Measurements from ENCODE around the gene POLRMT.

POLRMT gene

DNA sequence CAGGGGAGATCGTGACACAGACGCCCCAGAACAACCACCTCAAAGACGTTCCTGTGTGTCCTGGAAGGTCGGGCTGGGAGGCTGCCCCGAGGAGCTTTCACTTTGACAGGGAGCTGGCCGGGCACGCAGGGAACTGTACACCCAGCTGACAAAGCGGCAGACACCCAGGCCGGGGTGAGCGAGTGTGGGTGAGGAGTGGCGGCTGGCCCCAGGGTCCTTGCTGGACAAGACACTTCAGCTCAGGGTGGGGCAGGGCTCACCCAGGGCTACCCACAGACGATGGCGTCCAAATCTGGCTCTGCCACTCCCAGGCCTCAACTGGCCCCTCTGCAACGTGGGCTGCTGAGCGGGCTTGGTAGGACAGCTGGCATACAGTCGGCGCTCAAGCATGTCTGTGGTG is 8.4 kb upstream of the POLRMT start:
- Histone ChIP-seq H3K27me3 (replicated peaks; ENCODE audit: control insufficient read depth, insufficient read depth, low read length) (no peaks in the 10 kb centered on the region), H3K4me3 (replicated peaks; ENCODE audit: low read depth, low read length) (no peak overlapping the region), H3K36me3 (ENCODE audit: control insufficient read depth, insufficient read depth, low read length) (peaks cover 6% of the 10 kb centered on the region)
- no peak for DNase-seq (ENCODE audit: extremely low read depth, insufficient read length)
- TF ChIP-seq, protein P1, sequence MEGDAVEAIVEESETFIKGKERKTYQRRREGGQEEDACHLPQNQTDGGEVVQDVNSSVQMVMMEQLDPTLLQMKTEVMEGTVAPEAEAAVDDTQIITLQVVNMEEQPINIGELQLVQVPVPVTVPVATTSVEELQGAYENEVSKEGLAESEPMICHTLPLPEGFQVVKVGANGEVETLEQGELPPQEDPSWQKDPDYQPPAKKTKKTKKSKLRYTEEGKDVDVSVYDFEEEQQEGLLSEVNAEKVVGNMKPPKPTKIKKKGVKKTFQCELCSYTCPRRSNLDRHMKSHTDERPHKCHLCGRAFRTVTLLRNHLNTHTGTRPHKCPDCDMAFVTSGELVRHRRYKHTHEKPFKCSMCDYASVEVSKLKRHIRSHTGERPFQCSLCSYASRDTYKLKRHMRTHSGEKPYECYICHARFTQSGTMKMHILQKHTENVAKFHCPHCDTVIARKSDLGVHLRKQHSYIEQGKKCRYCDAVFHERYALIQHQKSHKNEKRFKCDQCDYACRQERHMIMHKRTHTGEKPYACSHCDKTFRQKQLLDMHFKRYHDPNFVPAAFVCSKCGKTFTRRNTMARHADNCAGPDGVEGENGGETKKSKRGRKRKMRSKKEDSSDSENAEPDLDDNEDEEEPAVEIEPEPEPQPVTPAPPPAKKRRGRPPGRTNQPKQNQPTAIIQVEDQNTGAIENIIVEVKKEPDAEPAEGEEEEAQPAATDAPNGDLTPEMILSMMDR (IDR thresholded peaks at IDR 0.05; ENCODE audit: insufficient read depth, low read length, poor library complexity, severe bottlenecking), result no peak

DNA sequence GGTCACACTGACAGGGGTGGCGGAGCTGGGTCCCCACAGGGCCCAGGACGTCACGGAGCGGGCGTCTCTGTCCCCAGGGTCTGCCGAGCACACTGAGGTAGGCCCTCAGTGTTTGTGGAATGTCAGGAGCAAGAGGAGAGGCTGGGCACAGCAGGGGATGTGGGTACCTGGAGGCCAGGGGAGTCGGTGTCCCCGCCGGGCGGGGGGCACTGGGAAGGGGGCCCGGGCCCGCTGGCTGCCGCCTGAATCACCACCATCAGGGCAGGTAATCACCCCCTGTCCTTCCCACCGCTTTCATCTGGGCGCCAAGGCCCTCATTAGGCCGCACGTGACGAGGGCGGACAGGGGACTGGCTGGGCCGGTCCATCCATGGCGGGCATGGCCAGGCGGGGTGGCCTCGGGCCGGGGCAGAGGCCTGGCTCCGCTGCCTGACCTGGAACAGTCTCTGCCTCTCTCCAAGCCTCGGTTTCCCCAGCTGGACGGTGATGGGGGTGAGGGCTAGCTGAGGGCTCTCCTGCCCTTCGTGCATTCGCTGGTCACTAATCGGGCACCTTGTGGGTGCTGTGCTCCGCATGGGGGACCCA is 7.4 kb upstream of the POLRMT start:
- TF ChIP-seq, protein P1 (IDR thresholded peaks at IDR 0.05; ENCODE audit: insufficient read depth, low read length, poor library complexity, severe bottlenecking), result no peak
- H3K4me3 ChIP-seq (replicated peaks; ENCODE audit: low read depth, low read length), result no peak overlapping the region

DNA sequence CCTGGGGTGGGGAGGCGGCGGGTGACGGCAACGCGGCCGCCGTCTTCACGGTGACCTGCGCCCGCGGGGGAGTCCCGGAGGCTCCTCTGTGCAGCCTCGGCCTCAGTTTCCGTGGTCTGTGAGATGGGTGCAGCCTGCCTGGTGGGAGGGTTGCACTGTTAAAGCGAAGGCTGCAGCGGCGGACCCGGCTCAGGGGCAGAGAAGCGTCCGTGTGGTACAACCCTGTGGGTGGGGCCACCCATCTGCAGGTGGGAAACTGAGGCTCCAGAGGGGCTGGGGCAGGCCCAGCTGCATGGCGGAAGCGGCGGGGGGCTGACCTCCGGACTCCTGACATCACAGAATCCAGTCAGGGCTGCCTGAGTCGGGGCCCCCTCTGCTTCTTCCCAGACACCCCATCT is 6.8 kb upstream of the POLRMT start:
- Histone ChIP-seq H3K4me3 (replicated peaks; ENCODE audit: low read depth, low read length) (peak overlapping the region; percentile 28), H3K27me3 (replicated peaks; ENCODE audit: control insufficient read depth, insufficient read depth, low read length) (no peaks in the 10 kb centered on the region), H3K36me3 (ENCODE audit: control insufficient read depth, insufficient read depth, low read length) (peaks cover 2% of the 10 kb centered on the region; the same call in 1 of the 2 replicates)
- DNase-seq (ENCODE audit: extremely low read depth, insufficient read length), result no peak
- TF ChIP-seq, protein P1 (IDR thresholded peaks at IDR 0.05; ENCODE audit: insufficient read depth, low read length, poor library complexity, severe bottlenecking), result no peak

More for the DNA sequence above, 7.4 kb upstream of the POLRMT start:
- H3K36me3 ChIP-seq (ENCODE audit: control insufficient read depth, insufficient read depth, low read length), result peaks cover 4% of the 10 kb centered on the region; the same call in 1 of the 2 replicates
- H3K27me3 ChIP-seq (replicated peaks; ENCODE audit: control insufficient read depth, insufficient read depth, low read length), result no peaks in the 10 kb centered on the region
- no peak for DNase-seq (ENCODE audit: extremely low read depth, insufficient read length)

DNA sequence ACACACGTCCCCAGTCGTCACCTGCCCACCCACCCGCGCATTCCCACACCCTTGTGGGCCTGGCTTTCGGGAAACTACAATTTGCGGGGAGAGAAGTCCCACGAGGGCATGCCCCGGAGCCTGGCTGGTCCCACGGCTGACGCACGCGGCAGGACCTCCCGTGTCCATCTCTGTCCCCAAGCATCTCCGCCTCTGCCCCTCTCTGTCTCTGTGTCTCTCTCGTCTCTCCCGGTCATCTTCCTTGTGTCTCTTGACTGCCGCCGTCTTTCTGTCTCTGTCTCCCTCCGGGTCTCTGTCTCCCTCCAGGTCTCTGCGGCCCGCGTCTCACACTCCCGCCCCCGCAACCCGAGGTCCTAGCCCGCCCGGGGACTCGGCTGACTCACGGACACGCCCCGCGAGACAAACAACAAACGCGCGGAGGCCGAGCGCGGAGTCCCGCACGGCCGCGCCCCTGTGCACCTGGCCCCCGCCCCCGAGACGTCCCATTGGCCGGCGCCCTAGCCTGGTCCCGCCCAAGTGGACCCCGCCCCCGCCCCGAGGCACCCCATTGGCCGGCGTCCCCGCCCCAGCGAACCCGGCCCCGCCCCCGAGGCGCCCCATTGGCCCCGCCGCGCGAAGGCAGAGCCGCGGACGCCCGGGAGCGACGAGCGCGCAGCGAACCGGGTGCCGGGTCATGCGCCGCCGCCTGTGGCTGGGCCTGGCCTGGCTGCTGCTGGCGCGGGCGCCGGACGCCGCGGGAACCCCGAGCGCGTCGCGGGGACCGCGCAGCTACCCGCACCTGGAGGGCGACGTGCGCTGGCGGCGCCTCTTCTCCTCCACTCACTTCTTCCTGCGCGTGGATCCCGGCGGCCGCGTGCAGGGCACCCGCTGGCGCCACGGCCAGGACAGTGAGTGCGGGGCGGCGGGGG is 6.2 kb upstream of the POLRMT start, which contains the start of gene FGF22:
Gene FGF22 (plus strand): TSS at position 627 of the 908 bp plus-strand sequence. CDS start 47 bp downstream, at position 674.
- DNase-seq (ENCODE audit: extremely low read depth, insufficient read length), result peak; percentile 88
- TF ChIP-seq, protein P1 (IDR thresholded peaks at IDR 0.05; ENCODE audit: insufficient read depth, low read length, poor library complexity, severe bottlenecking), result no peak
- peak within 1 kb of the TSS; percentile 60 for H3K4me3 ChIP-seq (replicated peaks; ENCODE audit: low read depth, low read length)

DNA sequence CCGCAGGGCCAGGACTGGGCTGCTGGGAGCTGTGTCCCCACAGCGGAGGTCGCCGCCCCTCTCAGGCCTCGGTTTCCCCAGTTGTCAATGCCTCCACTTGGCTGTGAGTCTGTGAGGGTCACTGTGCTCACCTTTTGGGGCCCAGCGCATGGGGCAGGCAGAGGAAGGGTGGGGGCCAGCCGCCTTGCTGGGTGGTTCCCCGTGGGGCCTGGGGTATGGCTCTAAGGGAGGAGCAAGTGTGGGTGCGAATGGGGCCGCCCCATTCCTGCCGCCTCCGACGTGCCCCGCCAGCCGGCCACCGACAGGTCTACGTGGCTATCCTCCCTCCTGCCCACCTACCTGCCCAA is 5.5 kb upstream of the POLRMT start:
- TF ChIP-seq, protein P1 (IDR thresholded peaks at IDR 0.05; ENCODE audit: insufficient read depth, low read length, poor library complexity, severe bottlenecking), result no peak
- no peaks in the 10 kb centered on the region for H3K27me3 ChIP-seq (replicated peaks; ENCODE audit: control insufficient read depth, insufficient read depth, low read length)
- DNase-seq (ENCODE audit: extremely low read depth, insufficient read length), result no peak
- H3K4me3 ChIP-seq (replicated peaks; ENCODE audit: low read depth, low read length), result no peak overlapping the region; the same call in 1 of the 2 replicates
- H3K36me3 ChIP-seq (ENCODE audit: control insufficient read depth, insufficient read depth, low read length), result no peaks in the 10 kb centered on the region

More for the DNA sequence above, 6.2 kb upstream of the POLRMT start, which contains the start of gene FGF22:
- H3K36me3 ChIP-seq (ENCODE audit: control insufficient read depth, insufficient read depth, low read length), result no peaks in the 10 kb centered on the region
- H3K27me3 ChIP-seq (replicated peaks; ENCODE audit: control insufficient read depth, insufficient read depth, low read length), result no peaks in the 10 kb centered on the region
